Omental fat pad (tissue), 4 donors: Measurements from ENCODE around the gene TAS1R3. TPM values are rescaled to one million over a fixed set of nuclear protein-coding genes. Genes with fewer than 3 reads are reported as not detected.

ENCODE experiments used
- ATAC-seq: fragments of 150-250 bp; one replicate; pipeline ENCODE4 v1.9.1; 2016; ENCODE audit warnings: mild to moderate bottlenecking, moderate library complexity; ENCODE audit not compliant: low FRiP score
- DNase-seq: peaks from one replicate; pipeline ENCODE4 v3.0.0-alpha.2; 2019; ENCODE audit warnings: low spot score
- total RNA-seq, 4 donors: library from RNA; depleted of rRNA; stranded (reverse); fragments of >200 nt; gene quantifications; one replicate each; pipeline ENCODE4 v1.1.0, GENCODE V29; 2016
- TF ChIP-seq, protein P1 (sequence below), 3 donors: fragments of 450-650 bp; IDR thresholded peaks; one replicate each; pipeline ENCODE4 v1.5.1; 2016 to 2017; ENCODE audit warnings: antibody characterized with exemption in 3 of 3, mild to moderate bottlenecking in 3 of 3, moderate library complexity in 2 of 3

The TAS1R3 gene
- total RNA-seq, 4 donors from 2014 or later: 0.12 to 0.32 (median 0.16) TPM

DNA sequence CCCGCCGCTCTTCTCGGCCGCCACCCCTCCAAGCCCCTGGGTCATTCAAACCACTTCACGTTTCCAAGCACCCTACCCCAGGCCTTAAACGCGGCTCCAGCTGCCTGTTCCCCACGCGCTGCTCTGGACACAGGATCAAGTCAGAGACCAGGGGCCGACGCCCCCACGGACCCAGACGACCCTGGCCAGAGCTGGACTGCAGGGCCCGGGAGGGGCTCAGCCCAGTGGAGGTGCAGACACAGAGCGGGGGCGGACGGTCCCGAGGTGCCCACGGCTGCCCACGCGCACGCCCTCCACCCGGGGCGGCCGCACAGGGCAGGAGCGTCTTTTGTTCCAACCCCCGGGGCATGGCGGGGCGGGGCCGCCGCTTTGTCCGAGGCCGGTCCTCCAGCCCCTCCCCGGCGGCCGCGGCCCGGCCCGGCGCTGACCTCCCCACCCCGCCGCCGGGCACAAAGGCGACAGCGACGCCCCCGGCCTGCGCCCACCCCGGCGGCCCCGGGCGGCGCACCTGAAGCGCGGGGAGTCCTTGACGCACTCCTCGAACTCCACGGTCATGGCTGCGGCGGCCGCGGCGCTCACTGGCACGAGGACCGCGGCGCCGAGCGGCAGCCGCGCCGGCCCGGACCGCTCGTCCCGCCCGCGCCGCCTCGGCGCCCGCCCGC is 23.7 kb upstream of the TAS1R3 start:
- ATAC-seq (peak; percentile 5), DNase-seq (no peak)
- TF ChIP-seq, protein P1, sequence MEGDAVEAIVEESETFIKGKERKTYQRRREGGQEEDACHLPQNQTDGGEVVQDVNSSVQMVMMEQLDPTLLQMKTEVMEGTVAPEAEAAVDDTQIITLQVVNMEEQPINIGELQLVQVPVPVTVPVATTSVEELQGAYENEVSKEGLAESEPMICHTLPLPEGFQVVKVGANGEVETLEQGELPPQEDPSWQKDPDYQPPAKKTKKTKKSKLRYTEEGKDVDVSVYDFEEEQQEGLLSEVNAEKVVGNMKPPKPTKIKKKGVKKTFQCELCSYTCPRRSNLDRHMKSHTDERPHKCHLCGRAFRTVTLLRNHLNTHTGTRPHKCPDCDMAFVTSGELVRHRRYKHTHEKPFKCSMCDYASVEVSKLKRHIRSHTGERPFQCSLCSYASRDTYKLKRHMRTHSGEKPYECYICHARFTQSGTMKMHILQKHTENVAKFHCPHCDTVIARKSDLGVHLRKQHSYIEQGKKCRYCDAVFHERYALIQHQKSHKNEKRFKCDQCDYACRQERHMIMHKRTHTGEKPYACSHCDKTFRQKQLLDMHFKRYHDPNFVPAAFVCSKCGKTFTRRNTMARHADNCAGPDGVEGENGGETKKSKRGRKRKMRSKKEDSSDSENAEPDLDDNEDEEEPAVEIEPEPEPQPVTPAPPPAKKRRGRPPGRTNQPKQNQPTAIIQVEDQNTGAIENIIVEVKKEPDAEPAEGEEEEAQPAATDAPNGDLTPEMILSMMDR (IDR thresholded peaks at IDR 0.05): no peak

DNA sequence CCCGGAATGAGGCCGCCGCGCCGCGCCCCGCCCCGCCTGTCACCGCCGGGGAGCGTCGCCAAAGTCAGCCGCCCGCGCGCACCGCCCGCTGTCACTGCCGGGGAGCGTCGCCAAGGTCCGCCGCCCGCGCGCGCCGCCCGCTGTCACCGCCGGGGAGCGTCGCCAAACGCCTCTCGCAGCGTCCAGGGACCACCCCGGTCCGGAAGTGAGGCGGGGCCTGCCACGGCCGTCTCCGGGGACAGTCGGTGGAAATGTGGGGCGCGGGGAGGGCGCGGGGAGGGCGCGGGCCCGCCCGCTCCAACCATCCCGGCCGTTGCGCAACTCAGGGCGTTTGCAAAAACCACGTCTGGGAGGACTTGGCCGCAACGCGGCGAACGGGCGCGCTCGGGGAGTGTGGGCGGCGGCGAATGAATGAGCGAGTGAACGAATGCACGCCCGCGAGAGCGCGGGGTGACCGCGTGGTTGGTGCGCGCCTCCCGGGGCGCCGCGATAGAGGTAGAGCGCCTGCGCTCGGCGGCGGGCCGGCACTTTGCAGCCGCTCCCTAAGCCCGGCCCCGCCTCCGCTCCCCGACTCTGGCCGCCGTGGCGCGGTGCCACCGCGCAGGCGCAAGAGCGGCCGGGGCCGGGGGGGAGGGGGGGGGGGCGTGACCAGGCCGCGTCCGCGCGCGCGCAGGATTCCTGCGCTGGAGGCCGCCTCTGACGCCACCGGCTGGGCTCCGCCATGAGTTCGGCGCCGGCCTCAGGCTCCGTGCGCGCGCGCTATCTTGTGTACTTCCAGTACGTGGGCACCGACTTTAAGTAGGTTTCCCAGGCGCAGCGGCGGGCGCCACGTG is 22.9 kb upstream of the TAS1R3 start, which contains the start of the genes ACAP3 and PUSL1:
ACAP3 (minus strand) TSS at position 8 of the 833 bp plus-strand sequence. CDS start 115 bp downstream, outside the sequence.
PUSL1 (plus strand) TSS at position 675 of the 833 bp plus-strand sequence; CDS start at position 722, 47 bp downstream.
- TF ChIP-seq, protein P1 (IDR thresholded peaks at IDR 0.05): no peak
- ATAC-seq: peak; percentile 63
- peak; percentile 79 for DNase-seq

DNA sequence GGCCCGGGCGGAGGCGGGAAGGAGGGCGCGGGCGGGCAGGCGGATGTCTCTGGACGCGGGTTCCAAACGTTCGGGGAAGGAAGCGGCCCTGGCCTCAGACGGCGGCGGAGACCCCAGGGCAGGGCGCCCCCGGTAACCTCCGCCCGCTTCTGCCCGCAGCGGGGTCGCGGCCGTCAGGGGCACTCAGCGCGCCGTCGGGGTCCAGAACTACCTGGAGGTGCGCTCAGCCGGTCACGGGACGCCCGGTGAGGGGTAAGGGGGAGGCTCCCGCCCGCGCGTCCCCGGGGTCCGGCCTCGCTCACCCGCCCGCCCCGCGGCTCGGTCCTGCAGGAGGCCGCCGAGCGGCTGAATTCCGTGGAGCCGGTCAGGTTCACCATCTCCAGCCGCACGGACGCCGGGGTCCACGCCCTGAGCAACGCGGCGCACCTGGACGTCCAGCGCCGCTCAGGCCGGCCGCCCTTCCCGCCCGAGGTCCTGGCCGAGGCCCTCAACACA is 22.3 kb upstream of the TAS1R3 start:
- DNase-seq (no peak), ATAC-seq (no peak)
- TF ChIP-seq, protein P1 (IDR thresholded peaks at IDR 0.05): no peak

DNA sequence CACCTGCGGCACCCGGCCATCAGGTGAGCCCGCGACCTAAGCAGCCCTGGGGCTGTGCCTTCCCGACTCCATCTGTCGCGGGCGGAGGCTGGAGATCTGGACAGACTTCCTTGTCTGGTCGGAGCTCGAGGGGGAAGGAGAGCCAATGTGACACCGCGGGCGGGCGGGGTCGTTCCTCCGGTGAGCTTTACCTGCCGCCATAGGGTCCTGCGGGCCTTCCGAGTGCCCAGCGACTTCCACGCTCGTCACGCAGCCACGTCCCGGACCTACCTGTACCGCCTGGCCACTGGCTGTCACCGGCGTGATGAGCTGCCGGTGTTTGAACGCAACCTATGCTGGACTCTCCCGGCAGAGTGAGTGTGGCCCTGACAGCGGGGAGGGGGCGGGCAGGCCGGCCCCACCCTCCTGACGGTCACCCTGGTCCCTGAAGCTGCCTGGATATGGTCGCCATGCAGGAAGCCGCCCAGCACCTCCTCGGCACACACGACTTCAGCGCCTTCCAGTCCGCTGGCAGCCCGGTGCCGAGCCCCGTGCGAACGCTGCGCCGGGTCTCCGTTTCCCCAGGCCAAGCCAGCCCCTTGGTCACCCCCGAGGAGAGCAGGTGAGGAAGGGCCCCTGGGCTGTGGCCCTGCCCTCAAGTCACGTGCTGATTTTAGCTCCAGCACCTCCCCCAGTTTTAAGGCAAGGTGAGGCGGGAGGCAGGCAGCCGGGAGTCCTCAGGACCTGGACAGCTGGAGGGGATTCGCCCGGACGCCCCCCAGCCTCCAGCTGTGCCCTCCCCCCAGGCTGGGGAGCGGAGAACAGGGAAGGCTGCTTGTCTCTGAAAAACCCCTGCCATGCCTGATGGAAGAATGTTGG is 21.6 kb upstream of the TAS1R3 start:
- TF ChIP-seq, protein P1 (IDR thresholded peaks at IDR 0.05): no peak
- ATAC-seq (no peak), DNase-seq (no peak)

DNA sequence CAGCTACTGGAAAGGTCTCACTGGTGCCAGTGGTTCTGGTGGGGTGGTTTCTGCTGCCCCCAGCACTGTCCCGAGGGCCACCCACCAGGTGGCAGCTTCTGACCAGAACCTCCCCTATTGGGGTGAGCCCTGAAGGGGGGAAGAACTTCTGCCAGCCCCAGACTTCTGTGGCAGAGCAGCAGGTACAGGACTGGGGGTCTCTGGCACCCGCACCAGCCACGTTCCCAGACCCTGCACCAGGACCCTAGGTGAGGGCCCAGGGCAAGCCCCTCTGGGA is 21.0 kb upstream of the TAS1R3 start:
- no peak for ATAC-seq
- DNase-seq: no peak
- TF ChIP-seq, protein P1 (IDR thresholded peaks at IDR 0.05): no peak

DNA sequence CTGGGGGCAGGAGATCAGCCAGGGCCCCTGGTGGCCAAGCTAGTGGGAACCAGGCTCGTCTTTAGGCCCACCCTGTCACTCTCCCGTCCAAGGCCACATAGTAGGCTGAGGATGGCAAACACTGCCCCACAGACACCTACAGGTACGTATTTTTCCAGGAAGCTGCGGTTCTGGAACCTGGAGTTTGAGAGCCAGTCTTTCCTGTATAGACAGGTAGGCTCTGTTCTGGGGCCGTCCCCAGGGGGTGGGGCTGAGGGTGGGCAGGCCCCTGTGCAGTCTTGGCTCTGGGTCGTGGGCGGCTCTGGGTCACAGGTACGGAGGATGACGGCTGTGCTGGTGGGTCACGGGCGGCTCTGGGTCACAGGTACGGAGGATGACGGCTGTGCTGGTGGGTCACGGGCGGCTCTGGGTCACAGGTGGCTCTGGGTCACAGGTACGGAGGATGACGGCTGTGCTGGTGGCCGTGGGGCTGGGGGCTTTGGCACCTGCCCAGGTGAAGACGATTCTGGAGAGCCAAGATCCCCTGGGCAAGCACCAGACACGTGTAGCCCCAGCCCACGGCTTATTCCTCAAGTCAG is 20.5 kb upstream of the TAS1R3 start:
- TF ChIP-seq, protein P1 (IDR thresholded peaks at IDR 0.05): no peak
- DNase-seq (no peak), ATAC-seq (no peak)
